GM21423 (cell line): Measurements from ENCODE around the gene ARHGEF40.

Experiments
- ATAC-seq: cut with Tn5 transposase; IDR thresholded peaks from one replicate; pipeline ENCODE4 v1.9.1; 2021; ENCODE audit warnings: mild to moderate bottlenecking, moderate library complexity; ENCODE audit not compliant: unreplicated experiment

ARHGEF40 gene

DNA sequence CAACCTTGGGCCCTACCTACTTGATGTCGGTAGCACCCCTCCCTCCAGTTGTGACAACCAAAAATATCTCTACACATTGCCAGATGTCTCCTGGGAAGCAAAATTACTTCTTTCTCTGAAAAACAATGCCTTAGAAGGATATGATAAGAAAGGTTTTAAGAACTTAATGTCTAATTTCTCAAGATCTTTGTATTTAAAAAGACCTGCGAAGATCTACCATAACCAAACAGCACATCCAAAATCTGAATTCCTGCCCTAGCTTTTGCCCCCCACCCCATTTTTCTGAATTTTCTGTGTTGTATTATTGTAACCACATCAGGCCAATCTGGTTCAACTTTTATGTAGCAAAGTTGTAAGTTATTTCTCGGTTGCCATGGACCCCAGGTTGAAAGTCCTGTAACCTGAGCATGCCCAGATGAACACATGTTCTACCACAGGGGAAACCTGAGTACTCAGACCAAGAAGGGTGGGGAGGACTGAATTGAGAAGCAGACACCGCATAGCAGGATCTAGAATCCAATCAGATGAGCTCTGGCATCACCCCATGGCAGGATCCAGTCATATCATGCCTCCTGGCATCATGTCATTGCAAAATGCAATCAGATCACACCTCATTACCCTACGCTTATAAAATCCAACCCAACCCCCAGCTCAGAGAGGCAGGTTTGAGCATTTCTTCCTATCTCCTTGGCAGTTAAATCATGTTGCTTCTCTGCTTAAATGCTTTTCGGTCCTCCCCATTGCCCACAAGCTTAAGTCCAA lies 39.5 kb downstream of the ARHGEF40 start:
- ATAC-seq = no peak

DNA sequence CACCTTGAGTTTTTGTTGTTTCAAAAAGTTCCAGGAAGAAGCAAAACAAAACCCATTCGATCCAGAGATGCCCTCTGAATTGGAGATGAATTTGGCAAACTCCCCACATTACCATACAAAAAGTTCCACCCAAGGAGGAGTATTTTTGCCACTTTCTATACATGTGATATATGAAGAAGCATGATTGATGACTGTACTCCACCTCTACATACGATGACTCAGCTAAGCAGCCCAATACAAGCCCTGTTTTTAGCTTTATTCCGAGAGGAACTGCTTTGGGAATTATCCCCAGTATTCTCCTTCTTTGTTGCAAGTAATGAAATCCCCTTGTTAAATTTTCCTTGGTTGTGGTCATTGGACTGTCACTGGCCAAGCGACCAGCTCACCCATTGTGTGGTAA lies 42.2 kb downstream of the ARHGEF40 start:
- ATAC-seq = no peak

DNA sequence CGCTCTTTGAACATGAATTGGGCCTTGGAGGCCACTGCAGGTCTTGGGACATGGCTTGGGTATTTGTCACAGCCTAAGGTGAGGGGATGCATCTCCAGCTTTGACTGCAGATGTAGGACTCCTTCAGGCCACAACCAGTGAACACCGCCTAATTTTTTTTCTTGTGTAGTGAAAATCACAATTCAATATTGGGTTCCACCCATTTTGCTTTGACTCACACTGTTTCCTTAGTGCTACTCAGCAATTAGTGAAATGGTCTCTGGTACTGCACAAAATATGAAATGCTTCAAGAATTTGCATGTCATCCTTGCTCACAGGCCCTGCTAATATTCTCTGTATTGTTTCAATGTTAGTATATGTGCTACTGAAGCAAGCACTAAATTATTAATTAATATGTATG lies 43.3 kb downstream of the ARHGEF40 start:
- no peak for ATAC-seq

DNA sequence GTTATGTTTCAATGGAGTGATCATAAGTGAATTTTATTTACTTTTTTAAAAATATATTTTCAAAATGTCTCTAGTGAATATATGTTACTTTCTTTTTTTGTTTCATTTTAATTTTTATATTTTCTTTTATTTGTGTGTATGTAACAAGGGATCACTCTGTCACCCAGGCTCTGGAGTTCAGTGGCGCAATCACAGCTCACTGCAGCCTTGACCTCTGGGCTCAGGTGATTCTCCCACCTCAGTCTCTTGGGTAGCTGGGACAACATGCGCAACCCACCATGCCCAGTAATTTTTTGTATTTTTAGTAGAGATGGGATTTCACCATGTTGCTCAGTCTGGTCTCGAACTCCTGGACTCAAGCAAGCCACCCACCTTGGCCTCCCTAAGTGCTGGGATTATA lies 48.8 kb downstream of the ARHGEF40 start:
- no peak for ATAC-seq

DNA sequence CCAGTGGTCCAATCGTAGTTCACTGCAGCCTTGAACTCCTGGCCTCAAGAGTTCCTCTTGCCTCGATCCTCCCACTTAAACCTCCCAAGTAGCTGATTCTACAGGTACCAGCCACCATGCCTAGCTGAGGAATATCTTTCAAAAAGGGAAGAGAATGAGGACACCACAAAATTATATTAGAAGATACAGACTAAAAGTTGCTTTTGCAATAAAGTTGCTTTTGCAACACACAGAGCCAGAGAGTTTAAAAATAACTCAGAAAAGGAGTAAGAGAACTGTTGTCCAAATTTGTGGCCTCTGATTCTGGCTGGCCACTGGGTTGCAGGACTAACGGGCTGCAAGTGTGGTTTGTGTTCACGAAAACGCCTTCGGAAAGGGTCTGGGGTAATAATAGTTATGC lies 50.6 kb downstream of the ARHGEF40 start:
- ATAC-seq = no peak

DNA sequence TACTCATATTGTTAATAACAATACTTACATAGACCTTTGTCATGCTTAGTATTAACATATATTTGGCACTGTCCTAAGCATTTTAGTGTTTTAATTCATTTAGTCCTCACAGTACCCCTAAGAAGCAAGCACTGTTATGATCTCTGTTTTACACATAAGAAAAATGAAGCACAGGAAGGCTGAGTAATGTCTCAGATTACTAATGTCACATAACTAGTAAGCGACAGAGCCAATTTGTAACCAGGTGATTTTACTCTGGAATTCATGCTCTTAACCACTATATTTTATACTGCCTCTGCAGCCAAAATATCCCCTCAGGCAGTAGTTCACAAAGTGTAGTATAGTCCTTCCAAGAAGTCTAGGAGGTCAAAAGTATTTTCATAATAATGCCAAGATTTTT lies 51.0 kb downstream of the ARHGEF40 start:
- ATAC-seq = no peak

DNA sequence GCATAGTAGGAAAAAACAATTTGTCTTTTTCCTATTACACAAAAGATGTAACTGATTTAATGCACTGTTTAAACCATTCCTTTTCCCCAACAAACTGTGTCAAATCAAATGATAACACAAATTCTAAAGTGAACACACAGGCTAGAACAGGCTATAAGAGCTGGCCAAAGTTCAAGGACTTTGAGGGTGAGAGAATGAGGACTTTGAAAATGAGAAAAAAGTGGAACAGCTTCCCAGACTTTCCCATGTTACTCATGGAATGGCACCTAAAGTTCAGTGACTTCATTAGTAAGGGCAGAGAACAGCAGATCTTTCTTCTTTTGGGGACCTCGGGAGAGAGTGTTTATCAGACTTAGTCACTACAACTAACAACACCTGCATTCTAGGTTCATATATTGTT lies 53.3 kb downstream of the ARHGEF40 start:
- no peak for ATAC-seq

DNA sequence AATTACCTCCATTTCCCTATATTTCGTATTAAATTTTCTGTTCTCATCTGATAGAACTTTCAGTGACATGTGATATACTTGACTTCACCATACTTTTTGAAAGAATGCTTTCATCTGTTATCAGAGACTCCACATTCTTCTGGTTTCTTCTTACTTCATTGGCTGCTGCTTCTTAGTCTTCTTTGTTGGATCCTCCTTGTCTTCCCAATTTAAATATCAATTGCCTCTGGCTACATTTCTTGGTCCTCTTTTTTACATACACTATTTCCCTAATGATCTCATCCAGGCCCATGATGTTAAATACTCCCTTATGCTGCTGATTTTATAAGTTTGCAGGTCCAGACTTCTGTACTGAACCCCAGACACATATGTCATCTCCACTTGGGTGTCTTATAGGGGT lies 63.8 kb downstream of the ARHGEF40 start:
- ATAC-seq = no peak

DNA sequence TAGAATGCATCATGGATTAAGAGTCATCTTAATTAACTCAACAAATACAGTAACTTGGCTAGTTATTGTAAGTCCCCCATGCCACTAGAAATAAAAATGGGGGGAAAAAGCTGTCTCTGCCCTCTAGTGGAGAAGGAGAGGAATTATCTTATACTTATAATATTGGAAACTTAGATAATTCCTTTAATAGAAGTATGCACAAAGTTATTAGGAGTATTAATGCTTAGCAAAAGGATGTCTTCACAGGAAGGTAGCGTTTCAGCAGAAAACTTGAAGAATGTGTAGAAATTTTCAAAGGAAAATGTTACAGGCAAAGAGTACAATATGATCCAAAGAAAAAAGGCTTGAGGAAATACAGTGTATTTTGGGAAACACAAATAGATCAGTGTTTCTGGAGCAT lies 65.9 kb downstream of the ARHGEF40 start:
- no peak for ATAC-seq
